ENCODE data around the gene TTC31.

- no peak for TF ChIP-seq POLR2A (IDR thresholded peaks at IDR 0.05; ENCODE audit: low read length)
- TF ChIP-seq GATA1 (IDR thresholded peaks at IDR 0.05; ENCODE audit: low read depth, low read length): no peak
Measured at GRCh38 chr2:74499940-74500577, 17.2 kb downstream of the TTC31 start.
